RWPE1 (cell line): ENCODE data around the gene RASSF9.

Source experiments
- CTCF ChIA-PET: fragments of 350-600 bp; sonication (Branson Sonifier 250); formaldehyde crosslinking; extraction: SDS; loops from one replicate; lab custom pipeline; 2021; lab: Yijun Ruan, JAX
- POLR2A ChIA-PET: fragments of 400-600 bp; formaldehyde crosslinking; extraction: SDS; loops from one replicate; lab custom pipeline; 2020; ENCODE audit warnings: antibody characterized with exemption; ENCODE audit not compliant: low non-redundant PET; lab: Yijun Ruan, JAX
- DNase-seq: peaks from one replicate; pipeline ENCODE4 v3.0.0; 2012; ENCODE audit warnings: low spot score
- H3K27ac ChIP-seq: fragments of 450-650 bp; 2 replicates; pipeline ENCODE4 v1.5.1; 2017
- CTCF ChIP-seq: fragments of 450-650 bp; conservative IDR thresholded peaks from 2 replicates; pipeline ENCODE4 v1.5.1; 2017; ENCODE audit warnings: low read depth, mild to moderate bottlenecking

Gene RASSF9

DNA sequence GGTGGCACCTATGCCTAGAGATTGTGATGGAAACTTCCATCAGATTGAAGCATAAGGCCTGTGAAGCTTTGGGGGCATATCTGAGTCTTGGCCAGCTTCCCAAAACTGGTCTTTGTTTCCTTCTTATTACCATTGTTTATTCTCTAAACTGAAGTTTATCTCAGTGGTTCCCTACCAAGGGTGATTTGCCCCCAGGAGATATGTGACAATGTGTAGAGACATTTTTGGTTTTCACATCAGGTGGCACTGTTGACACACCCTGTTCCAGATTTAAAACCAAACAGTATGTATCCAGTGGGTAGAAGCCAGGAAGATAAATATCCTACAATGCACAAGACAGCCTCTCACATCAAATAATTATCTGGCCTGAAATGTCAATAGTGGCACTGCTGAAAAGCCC lies 22.1 kb downstream of the RASSF9 start:
- DNase-seq: no peak
- POLR2A ChIA-PET: no interaction called here
- H3K27ac ChIP-seq: no peak overlapping the region
- CTCF ChIA-PET: interaction anchor here (0.7 kb wide), 1 partner anchor 867 kb away, joined by 3 read pairs; no protein-coding TSS in a partner anchor
- TF ChIP-seq CTCF: no peak

DNA sequence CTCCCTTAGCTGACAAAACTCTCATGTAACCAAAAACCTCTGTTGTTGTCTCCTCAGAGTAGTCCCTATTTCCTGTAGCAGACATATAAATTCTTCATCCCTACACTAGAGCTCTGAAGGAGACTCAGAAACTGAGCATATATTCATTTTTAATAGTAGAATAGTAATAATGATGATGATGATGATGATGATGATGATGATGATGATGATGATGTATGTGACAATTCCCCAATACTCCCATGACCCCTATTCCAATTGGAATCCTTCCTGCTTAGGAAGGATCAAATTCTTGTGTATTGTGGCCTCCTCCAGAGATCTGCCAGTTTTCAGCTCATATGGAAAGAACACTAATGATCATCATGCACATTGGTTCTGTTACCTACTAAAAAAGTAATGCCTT lies 26.7 kb downstream of the RASSF9 start:
- POLR2A ChIA-PET: no interaction called here
- TF ChIP-seq CTCF: no peak
- no peak overlapping the region for H3K27ac ChIP-seq
- no peak for DNase-seq
- CTCF ChIA-PET: interaction anchor here (0.6 kb wide), 1 partner anchor 430 kb away, joined by 5 read pairs; no protein-coding TSS in a partner anchor

DNA sequence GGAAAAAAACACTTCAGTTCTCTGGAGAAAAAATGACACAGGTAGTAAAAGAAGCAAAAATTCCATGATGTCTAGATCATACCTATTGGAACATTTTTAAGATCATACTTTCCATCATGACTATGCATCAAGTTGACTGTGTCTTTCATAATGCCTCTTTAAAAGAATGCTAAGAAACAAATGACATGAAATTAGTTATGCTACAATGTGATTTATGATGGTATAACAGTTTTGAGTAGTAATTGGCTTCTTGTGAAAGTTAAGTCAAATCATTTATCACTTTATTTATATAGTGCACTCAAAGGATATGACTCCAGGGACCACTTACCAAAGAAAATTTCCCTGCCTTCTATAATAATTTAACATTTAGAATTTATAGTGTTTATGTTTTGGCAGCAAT lies 28.5 kb downstream of the RASSF9 start:
- no peak for DNase-seq
- ChIA-PET CTCF (no interaction called here), POLR2A (no interaction called here)
- no peak overlapping the region for H3K27ac ChIP-seq
- TF ChIP-seq CTCF: no peak

DNA sequence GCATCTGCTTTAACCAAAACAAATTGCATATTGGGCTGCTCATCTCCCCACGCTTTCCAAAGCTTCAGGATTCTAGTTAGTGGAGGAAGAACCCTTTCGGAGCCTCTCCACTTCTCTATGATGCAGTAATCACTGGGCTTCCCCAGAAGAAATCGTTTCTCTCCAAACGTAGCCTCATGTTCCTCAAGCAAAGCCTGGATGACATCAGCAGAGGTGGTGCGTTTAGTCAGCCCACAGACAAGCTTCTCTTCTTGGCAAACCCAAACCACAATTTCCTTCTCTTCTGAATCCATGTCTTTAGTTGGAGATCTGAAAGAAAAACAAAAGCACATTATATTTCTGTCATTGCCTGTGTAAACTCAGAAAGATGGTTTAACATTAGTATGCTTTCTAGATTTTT lies 30.6 kb downstream of the RASSF9 start:
- H3K27ac ChIP-seq: no peak overlapping the region
- CTCF ChIA-PET: interaction anchor here (0.7 to 0.8 kb wide), 2 partner anchors 61 to 73 kb away, joined by 3 to 5 read pairs; no protein-coding TSS in a partner anchor
- DNase-seq: no peak
- POLR2A ChIA-PET: no interaction called here
- TF ChIP-seq CTCF: no peak

DNA sequence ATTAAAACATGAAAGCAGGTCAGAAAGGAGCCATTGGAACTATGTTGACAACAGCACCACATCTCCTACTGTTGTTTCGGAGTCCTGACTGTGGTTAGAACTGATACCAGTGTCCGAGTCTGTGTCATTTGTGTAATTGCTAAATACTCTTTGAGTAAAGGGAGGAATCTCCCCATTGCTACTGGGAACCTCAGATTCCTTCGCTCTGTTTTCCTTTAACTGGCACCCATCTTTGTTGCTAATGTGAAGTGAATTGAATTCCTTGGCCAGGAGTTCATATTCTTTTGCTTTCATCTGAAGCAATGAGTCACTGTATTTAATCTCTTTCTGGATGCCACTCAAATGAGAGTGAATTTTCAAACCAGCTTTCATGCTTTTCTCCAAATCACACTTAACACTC lies 31.5 kb downstream of the RASSF9 start:
- POLR2A ChIA-PET: no interaction called here
- DNase-seq: peak; percentile 36
- no peak overlapping the region for H3K27ac ChIP-seq
- no peak for TF ChIP-seq CTCF
- CTCF ChIA-PET: interaction anchor here (0.6 to 0.8 kb wide), 3 partner anchors 62 to 572 kb away, joined by 3 to 5 read pairs (median 3); no protein-coding TSS in a partner anchor

DNA sequence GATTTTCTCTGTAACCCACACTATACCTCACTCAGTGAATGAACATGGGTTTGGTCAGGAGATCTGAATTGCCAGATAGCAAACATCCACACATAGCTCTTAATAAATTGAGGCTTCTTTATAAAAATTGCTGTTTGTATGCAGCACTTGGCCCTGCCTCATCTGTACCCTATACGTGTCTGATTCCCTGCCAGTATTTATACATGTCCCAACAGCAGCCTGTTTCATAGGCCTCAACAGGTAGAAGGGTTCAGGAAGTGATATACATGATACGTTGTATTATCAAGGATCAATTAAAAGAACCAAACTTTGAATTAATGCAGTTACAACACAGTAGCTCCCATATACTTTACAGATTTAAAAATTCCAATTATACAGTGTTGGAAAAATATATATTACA lies 32.3 kb downstream of the RASSF9 start:
- DNase-seq: no peak
- ChIA-PET CTCF (no interaction called here), POLR2A (no interaction called here)
- TF ChIP-seq CTCF: no peak
- no peak overlapping the region for H3K27ac ChIP-seq
